SU-DHL-6 (cell line): ENCODE data around the gene ATP13A3.
"Not testable (repeated sequence)": the region's sequence is repeated elsewhere in the genome, so short reads cannot be mapped to it uniquely, and the experiment has no call there.

ENCODE experiments used
- CTCF ChIP-seq: fragments of 200-600 bp; sonication (generic); IDR thresholded peaks from one replicate; pipeline ENCODE4 v1.5.1; 2017; ENCODE audit warnings: antibody characterized with exemption, mild to moderate bottlenecking, low read length, moderate library complexity; ENCODE audit not compliant: insufficient read depth, poor library complexity, severe bottlenecking
- EZH2phosphoT487 ChIP-seq: fragments of 200-600 bp; sonication (generic), shearing (Covaris generic); conservative IDR thresholded peaks from 2 replicates; pipeline ENCODE4 v1.6.1; 2018; ENCODE audit warnings: mild to moderate bottlenecking, antibody characterized with exemption, low read length, moderate library complexity, mixed read lengths

- TF ChIP-seq CTCF, EZH2phosphoT487: not testable (repeated sequence)
These were observed 12.7 kb upstream of the ATP13A3 start for GRCh38 chr3:194499516-194499915.
